Endothelial cell (in vitro differentiated cells): Measurements from ENCODE around the gene CUL5. TPM values are rescaled to one million over a fixed set of nuclear protein-coding genes. Genes with fewer than 3 reads are reported as not detected.
A peak's percentile ranks its signal among the peaks of the same experiment; 100 is the strongest.
"Not testable (repeated sequence)": the region's sequence is repeated elsewhere in the genome, so short reads cannot be mapped to it uniquely, and the experiment has no call there.

Experiments
- DNase-seq: peaks from one replicate; pipeline ENCODE4 v3.0.0; 2021; ENCODE audit warnings: low spot score
- H3K27ac Mint-ChIP-seq: one replicate; pipeline ENCODE4 v1.8.0; 2021; ENCODE audit warnings: mixed read lengths, inconsistent platforms; ENCODE audit not compliant: unreplicated experiment
- H3K27me3 Mint-ChIP-seq: one replicate; pipeline ENCODE4 v1.8.0; 2021; ENCODE audit warnings: mild to moderate bottlenecking, moderate library complexity, mixed read lengths, inconsistent platforms; ENCODE audit not compliant: unreplicated experiment
- H3K36me3 Mint-ChIP-seq: one replicate; pipeline ENCODE4 v1.8.0; 2021; ENCODE audit warnings: mild to moderate bottlenecking, low read depth, mixed read lengths, inconsistent platforms; ENCODE audit not compliant: unreplicated experiment
- H3K4me1 Mint-ChIP-seq: one replicate; pipeline ENCODE4 v1.8.0; 2021; ENCODE audit warnings: mild to moderate bottlenecking, mixed read lengths, inconsistent platforms; ENCODE audit not compliant: unreplicated experiment
- H3K4me3 Mint-ChIP-seq: one replicate; pipeline ENCODE4 v1.8.0; 2021; ENCODE audit warnings: mild to moderate bottlenecking, mixed read lengths, inconsistent platforms; ENCODE audit not compliant: unreplicated experiment
- H3K9me3 Mint-ChIP-seq: one replicate; pipeline ENCODE4 v1.8.0; 2021; ENCODE audit warnings: mixed read lengths, inconsistent platforms; ENCODE audit not compliant: unreplicated experiment
- total RNA-seq: library from RNA; stranded (reverse); fragmentation: NEBNext Ultra II Directional; extraction: Animal tissue kit (Norgen Biotek cat#: 25700); gene quantifications from one replicate; pipeline ENCODE4 v1.2.1, GENCODE V29; 2021; ENCODE audit not compliant: unreplicated experiment
- TF ChIP-seq, protein P1 (sequence below): fragments of 200-600 bp; sonication (generic); IDR thresholded peaks from one replicate; pipeline ENCODE4 v1.5.0; 2021; ENCODE audit warnings: antibody characterized with exemption; ENCODE audit not compliant: unreplicated experiment

The CUL5 gene
- total RNA-seq, 1 donor from 2014 or later, result 38.9 TPM

DNA sequence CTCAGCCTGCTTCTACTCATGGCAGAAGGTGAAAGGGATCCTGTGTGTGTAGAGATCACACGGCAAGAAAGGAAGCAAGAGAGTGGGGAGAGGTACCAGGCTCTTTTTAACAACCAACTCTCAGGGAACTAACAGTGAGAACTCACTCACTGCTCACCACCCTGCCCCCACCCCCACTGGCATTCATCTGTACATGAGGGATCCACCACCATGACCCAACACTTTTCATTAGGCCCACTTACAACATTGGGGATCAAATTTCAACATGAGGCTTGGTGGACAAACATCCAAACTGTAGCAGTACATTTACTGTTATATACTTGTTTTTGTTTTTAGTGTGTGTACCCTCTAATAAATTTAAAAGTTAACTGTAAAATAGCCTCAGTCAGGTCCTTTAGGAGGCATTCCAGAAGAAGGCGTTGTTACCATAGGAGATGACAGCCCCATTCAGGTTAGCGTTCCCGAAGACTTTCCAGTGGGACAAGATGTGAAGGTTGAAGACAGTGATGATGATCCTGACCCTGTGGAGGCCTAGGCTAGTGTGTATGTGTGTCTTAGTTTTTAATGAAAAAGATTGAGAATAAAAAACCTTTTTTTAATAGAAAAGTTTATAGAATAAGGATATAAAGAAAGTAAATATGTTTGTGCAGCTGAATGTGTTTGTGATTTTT is 11.3 kb downstream of the CUL5 start:
- H3K4me1 Mint-ChIP-seq, result peaks cover 24% of the 10 kb centered on the region
- no peak overlapping the region for H3K27ac Mint-ChIP-seq
- DNase-seq, result no peak
- H3K27me3 Mint-ChIP-seq, result peaks cover 2% of the 10 kb centered on the region
- peaks cover 3% of the 10 kb centered on the region for H3K36me3 Mint-ChIP-seq
- TF ChIP-seq, protein P1, sequence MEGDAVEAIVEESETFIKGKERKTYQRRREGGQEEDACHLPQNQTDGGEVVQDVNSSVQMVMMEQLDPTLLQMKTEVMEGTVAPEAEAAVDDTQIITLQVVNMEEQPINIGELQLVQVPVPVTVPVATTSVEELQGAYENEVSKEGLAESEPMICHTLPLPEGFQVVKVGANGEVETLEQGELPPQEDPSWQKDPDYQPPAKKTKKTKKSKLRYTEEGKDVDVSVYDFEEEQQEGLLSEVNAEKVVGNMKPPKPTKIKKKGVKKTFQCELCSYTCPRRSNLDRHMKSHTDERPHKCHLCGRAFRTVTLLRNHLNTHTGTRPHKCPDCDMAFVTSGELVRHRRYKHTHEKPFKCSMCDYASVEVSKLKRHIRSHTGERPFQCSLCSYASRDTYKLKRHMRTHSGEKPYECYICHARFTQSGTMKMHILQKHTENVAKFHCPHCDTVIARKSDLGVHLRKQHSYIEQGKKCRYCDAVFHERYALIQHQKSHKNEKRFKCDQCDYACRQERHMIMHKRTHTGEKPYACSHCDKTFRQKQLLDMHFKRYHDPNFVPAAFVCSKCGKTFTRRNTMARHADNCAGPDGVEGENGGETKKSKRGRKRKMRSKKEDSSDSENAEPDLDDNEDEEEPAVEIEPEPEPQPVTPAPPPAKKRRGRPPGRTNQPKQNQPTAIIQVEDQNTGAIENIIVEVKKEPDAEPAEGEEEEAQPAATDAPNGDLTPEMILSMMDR, result no peak
- H3K4me3 Mint-ChIP-seq, result no peak overlapping the region
- H3K9me3 Mint-ChIP-seq, result no peaks in the 10 kb centered on the region

DNA sequence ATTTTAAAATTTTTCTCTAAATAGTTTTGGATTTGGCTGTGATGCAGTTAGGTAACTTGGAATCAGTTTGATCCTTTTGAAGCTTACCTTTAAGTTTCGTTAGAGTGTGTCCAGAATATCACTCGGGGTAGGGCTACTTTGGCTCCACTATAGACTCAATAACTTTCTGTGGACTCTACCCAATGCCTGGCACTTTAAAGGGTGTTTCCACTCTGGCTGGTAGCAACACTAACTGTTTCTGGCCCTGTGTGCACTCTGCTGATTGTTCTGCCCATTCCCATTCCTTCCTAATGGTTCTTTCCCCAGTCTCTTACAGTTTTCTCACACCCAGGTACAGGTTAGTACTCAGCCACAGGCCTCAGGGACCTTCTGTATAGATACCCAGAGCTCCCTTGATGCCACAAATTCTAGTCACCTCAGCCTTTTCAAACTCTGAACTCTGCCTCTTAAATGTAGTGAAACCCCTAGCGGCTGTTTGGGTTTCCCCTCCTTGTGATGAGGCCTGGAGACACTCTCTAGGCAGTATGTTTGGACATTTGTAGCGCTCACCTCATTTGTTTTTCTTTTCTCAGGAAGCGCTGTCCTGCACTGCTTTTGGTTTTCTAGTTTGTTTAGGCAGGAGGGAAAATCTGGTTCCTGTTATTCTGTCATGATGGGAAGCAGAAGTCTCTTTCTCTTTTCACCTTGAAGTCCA is 16.8 kb downstream of the CUL5 start:
- Mint-ChIP-seq H3K4me1 (peaks cover 38% of the 10 kb centered on the region), H3K4me3 (no peak overlapping the region), H3K27ac (peak overlapping the region; percentile 92), H3K36me3 (peaks cover 3% of the 10 kb centered on the region), H3K27me3 (peaks cover 4% of the 10 kb centered on the region), H3K9me3 (no peaks in the 10 kb centered on the region)
- peak; percentile 36 for DNase-seq
- TF ChIP-seq, protein P1, result no peak

DNA sequence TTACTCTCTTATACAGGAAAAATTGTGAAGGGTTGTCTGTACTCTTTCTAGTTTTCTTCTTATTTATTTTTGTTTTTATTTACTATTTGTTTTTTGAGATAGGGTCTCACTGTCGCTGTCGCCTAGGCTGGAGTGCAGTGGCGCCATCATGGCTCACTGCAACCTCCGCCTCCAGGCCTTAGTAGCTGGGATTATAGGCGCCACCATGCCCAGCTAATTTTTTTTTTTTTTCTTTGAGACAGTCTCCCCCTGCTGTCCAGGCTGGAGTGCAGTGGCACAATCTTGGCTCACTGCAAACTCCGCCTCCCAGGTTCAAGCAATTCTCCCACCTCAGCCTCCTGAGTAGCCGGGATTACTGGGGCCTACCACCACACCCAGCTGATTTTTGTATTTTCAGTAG is 18.4 kb downstream of the CUL5 start:
- peaks cover 12% of the 10 kb centered on the region for H3K36me3 Mint-ChIP-seq
- H3K27me3 Mint-ChIP-seq, result peaks cover 6% of the 10 kb centered on the region
- TF ChIP-seq, protein P1, result no peak
- H3K4me1 Mint-ChIP-seq, result peaks cover 36% of the 10 kb centered on the region
- DNase-seq, result no peak
- no peaks in the 10 kb centered on the region for H3K9me3 Mint-ChIP-seq
- peak overlapping the region; percentile 50 for H3K27ac Mint-ChIP-seq
- H3K4me3 Mint-ChIP-seq, result no peak overlapping the region

DNA sequence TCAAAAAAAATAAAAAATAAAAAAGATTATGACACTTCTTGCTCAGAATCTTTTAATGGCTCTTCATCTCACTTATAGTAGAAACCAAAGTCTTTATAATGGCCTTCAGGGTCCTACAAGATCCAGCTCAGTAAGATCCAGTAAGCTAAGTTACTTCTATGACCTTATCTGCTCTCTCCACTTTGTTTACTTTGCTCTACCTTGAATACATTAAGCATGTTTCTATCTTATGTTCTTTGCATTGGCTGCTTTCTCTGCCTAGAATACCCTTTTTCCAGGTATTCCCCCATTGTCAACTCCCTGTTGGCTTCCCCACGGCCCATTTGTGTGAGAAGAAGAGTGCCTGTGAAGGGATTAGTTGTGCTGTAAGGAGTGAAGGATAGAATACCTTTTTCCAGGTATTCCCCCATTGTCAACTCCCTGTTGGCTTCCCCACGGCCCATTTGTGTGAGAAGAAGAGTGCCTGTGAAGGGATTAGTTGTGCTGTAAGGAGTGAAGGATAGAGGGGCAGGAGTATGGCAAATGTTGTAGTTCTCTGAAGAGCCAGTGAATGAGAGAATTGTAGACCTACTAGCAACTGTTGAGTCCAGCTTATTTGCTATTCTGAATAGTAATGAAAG is 20.2 kb downstream of the CUL5 start:
- H3K4me3 Mint-ChIP-seq, H3K27me3 Mint-ChIP-seq, H3K27ac Mint-ChIP-seq, DNase-seq, H3K9me3 Mint-ChIP-seq: not testable (repeated sequence)
- Mint-ChIP-seq H3K36me3 (peaks cover 13% of the 10 kb centered on the region), H3K4me1 (peaks cover 31% of the 10 kb centered on the region)

DNA sequence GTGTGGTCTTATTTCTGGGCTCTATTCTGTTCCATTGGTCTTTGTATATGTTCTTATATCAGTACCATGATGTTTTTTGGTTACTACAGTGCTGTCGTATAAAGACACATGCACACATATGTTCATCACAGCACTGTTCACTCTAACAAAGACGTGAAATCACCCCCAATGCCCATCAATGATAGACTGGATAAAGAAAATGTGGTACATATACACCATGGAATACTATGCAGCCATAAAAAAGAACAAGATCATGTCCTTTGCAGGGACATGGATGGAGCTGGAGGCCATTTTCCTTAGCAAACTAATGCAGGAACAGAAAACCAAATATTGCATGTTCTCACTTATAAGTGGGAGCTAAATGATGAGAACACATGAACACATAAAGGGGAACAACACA is 22.9 kb downstream of the CUL5 start:
- peaks cover 24% of the 10 kb centered on the region for H3K36me3 Mint-ChIP-seq
- not testable (repeated sequence) for H3K4me3 Mint-ChIP-seq, H3K9me3 Mint-ChIP-seq, DNase-seq, H3K4me1 Mint-ChIP-seq, H3K27ac Mint-ChIP-seq, H3K27me3 Mint-ChIP-seq

GRCh38 chr11:108032800-108033199 is 24.1 kb downstream of the CUL5 start:
- DNase-seq, result no peak

More at GRCh38 chr11:108032800-108033199, 24.1 kb downstream of the CUL5 start:
- Mint-ChIP-seq H3K36me3 (peaks cover 22% of the 10 kb centered on the region), H3K4me1 (peaks cover 5% of the 10 kb centered on the region), H3K27ac (no peak overlapping the region), H3K9me3 (no peaks in the 10 kb centered on the region), H3K27me3 (peaks cover 4% of the 10 kb centered on the region), H3K4me3 (no peak overlapping the region)
- TF ChIP-seq, protein P1, result no peak
